ENCODE measurements around the gene TOM1. TPM values are rescaled to one million over a fixed set of nuclear protein-coding genes. Genes with fewer than 3 reads are reported as not detected.

The TOM1 gene
- total RNA-seq, 2 experiments from 2014 or later = 211 to 219 TPM

- ChIA-PET POLR2A (interaction anchor here (0.8 kb wide), 1 partner anchor 33 kb away, joined by 3 read pairs; no protein-coding TSS in a partner anchor), CTCF (no interaction called here)
- TF ChIP-seq, protein P1, sequence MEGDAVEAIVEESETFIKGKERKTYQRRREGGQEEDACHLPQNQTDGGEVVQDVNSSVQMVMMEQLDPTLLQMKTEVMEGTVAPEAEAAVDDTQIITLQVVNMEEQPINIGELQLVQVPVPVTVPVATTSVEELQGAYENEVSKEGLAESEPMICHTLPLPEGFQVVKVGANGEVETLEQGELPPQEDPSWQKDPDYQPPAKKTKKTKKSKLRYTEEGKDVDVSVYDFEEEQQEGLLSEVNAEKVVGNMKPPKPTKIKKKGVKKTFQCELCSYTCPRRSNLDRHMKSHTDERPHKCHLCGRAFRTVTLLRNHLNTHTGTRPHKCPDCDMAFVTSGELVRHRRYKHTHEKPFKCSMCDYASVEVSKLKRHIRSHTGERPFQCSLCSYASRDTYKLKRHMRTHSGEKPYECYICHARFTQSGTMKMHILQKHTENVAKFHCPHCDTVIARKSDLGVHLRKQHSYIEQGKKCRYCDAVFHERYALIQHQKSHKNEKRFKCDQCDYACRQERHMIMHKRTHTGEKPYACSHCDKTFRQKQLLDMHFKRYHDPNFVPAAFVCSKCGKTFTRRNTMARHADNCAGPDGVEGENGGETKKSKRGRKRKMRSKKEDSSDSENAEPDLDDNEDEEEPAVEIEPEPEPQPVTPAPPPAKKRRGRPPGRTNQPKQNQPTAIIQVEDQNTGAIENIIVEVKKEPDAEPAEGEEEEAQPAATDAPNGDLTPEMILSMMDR (IDR thresholded peaks at IDR 0.05) = no peak
- Histone ChIP-seq H3K36me3 (ENCODE audit: insufficient read depth, low read length) (peaks cover 77% of the 10 kb centered on the region), H3K9me3 (ENCODE audit: control insufficient read depth in 1 of 2, insufficient read depth in 1 of 2, low read length in 2 of 2) (no peaks in the 10 kb centered on the region), H3K27ac (ENCODE audit: low read depth in 1 of 2, low read length in 2 of 2) (no peak overlapping the region), H3K27me3 (ENCODE audit: control insufficient read depth in 1 of 2, insufficient read depth in 2 of 2, low read length in 2 of 2) (no peaks in the 10 kb centered on the region), H3K4me3 (ENCODE audit: low read length) (no peak overlapping the region), H3K4me1 (ENCODE audit: insufficient read depth, low read length) (peaks cover 65% of the 10 kb centered on the region)
- H3K4me3 Mint-ChIP-seq = no peak overlapping the region
- peaks cover 43% of the 10 kb centered on the region for H3K4me1 Mint-ChIP-seq (ENCODE audit: low read depth)
- H3K27ac Mint-ChIP-seq = peak overlapping the region; percentile 14
- intact Hi-C loops (cut with DNase I, micrococcal nuclease) = loop anchor here in 1 of 2 experiments (5.0 kb wide), 1 partner anchor 35 kb away; the partner anchor contains the start of gene TOM1
- H3K27me3 Mint-ChIP-seq = no peaks in the 10 kb centered on the region
- H3K9me3 Mint-ChIP-seq = no peaks in the 10 kb centered on the region
- DNase-seq (no peak), ATAC-seq (ENCODE audit: poor library complexity) (no peak)
- H3K36me3 Mint-ChIP-seq (ENCODE audit: low read depth) = peaks cover 88% of the 10 kb centered on the region
Observed at GRCh38 chr22:35332278-35332677, 32.6 kb downstream of the TOM1 start.

DNA sequence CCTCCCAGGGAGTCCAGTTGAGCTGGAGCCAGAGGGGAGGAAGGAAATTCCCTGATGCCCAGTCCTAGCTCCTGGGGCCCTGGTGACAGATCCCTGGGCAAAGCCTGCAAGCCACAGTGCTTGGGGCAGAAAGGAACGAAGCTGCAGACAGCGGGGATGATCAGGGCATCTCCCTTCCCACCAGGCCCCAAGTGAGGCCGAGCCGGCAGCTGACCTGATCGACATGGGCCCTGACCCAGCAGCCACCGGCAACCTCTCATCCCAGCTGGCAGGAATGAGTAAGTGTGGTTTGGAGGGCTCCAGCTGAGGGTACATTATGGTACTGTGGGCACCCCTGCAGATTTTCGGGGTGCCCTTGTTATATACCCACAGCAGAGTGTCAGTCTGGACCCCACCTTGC lies 33.5 kb downstream of the TOM1 start:
- Histone ChIP-seq H3K4me1 (ENCODE audit: insufficient read depth, low read length) (peaks cover 61% of the 10 kb centered on the region), H3K27me3 (ENCODE audit: control insufficient read depth in 1 of 2, insufficient read depth in 2 of 2, low read length in 2 of 2) (no peaks in the 10 kb centered on the region), H3K9me3 (ENCODE audit: control insufficient read depth in 1 of 2, insufficient read depth in 1 of 2, low read length in 2 of 2) (no peaks in the 10 kb centered on the region), H3K36me3 (ENCODE audit: insufficient read depth, low read length) (peaks cover 76% of the 10 kb centered on the region), H3K4me3 (ENCODE audit: low read length) (no peak overlapping the region), H3K27ac (ENCODE audit: low read depth in 1 of 2, low read length in 2 of 2) (no peak overlapping the region)
- intact Hi-C loops (cut with DNase I, micrococcal nuclease) = loop anchor here in 1 of 2 experiments (5.0 kb wide), 1 partner anchor 36 kb away; the partner anchor contains the start of gene TOM1
- no peak overlapping the region for H3K27ac Mint-ChIP-seq
- ATAC-seq (ENCODE audit: poor library complexity) (no peak), DNase-seq (no peak)
- H3K4me3 Mint-ChIP-seq = no peak overlapping the region
- H3K27me3 Mint-ChIP-seq = no peaks in the 10 kb centered on the region
- H3K36me3 Mint-ChIP-seq (ENCODE audit: low read depth) = peaks cover 88% of the 10 kb centered on the region
- TF ChIP-seq, protein P1 (IDR thresholded peaks at IDR 0.05) = no peak
- ChIA-PET CTCF (no interaction called here), POLR2A (interaction anchor here (0.6 kb wide), 1 partner anchor 9 kb away, joined by 3 read pairs; no protein-coding TSS in a partner anchor)
- H3K9me3 Mint-ChIP-seq = no peaks in the 10 kb centered on the region
- peaks cover 40% of the 10 kb centered on the region for H3K4me1 Mint-ChIP-seq (ENCODE audit: low read depth)

GRCh38 chr22:35334004-35334403 lies 34.3 kb downstream of the TOM1 start:
- ChIA-PET POLR2A (no interaction called here), CTCF (no interaction called here)
- DNase-seq (no peak), ATAC-seq (ENCODE audit: poor library complexity) (no peak)
- peak overlapping the region; percentile 69 for H3K27ac Mint-ChIP-seq
- H3K27me3 Mint-ChIP-seq = no peaks in the 10 kb centered on the region
- H3K4me1 ChIP-seq (ENCODE audit: insufficient read depth, low read length) = peaks cover 53% of the 10 kb centered on the region
- peaks cover 79% of the 10 kb centered on the region for H3K36me3 ChIP-seq (ENCODE audit: insufficient read depth, low read length)
- H3K4me1 Mint-ChIP-seq (ENCODE audit: low read depth) = peaks cover 35% of the 10 kb centered on the region
- intact Hi-C loops (cut with DNase I, micrococcal nuclease) = loop anchor here in 1 of 2 experiments (5.0 kb wide), 1 partner anchor 37 kb away; the partner anchor contains the start of gene TOM1
- peaks cover 86% of the 10 kb centered on the region for H3K36me3 Mint-ChIP-seq (ENCODE audit: low read depth)
- TF ChIP-seq, protein P1 (IDR thresholded peaks at IDR 0.05) = no peak
- H3K27ac ChIP-seq (ENCODE audit: low read depth in 1 of 2, low read length in 2 of 2) = no peak overlapping the region
- H3K9me3 ChIP-seq (ENCODE audit: control insufficient read depth in 1 of 2, insufficient read depth in 1 of 2, low read length in 2 of 2) = no peaks in the 10 kb centered on the region
- H3K9me3 Mint-ChIP-seq = no peaks in the 10 kb centered on the region
- H3K27me3 ChIP-seq (ENCODE audit: control insufficient read depth in 1 of 2, insufficient read depth in 2 of 2, low read length in 2 of 2) = no peaks in the 10 kb centered on the region
- H3K4me3 ChIP-seq (ENCODE audit: low read length) = no peak overlapping the region
- H3K4me3 Mint-ChIP-seq = no peak overlapping the region

Measured in CD4-positive, alpha-beta T cell (primary cell).